GM18868 (cell line): ENCODE measurements around the gene RNF157.

Source experiments
- ATAC-seq: cut with Tn5 transposase; IDR thresholded peaks from one replicate; pipeline ENCODE4 v1.9.1; 2021; ENCODE audit warnings: mild to moderate bottlenecking, moderate library complexity; ENCODE audit not compliant: unreplicated experiment

RNF157 gene

DNA sequence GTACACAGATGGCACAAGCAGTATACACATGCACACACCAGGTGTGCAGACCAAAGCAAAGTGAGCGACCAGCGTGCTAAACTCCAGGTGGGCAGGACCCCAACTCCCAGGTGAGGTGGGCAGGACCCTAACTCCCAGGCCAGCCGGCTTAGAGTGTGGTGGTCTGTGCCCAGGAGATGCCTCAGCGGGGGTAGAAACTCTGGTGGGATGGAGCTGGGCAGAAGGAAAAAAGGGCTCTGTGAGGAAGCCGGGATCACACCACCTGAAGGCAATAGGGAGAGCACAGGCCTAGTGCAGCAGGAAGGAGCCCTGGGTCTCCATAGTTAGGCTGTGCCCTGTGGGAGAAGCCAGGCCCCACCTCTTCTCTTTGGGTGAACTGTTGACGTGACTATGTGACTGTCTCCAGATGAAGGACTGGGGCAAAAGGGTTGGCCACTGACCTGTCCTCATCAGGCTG, 97.7 kb downstream of the RNF157 start:
- ATAC-seq: no peak

DNA sequence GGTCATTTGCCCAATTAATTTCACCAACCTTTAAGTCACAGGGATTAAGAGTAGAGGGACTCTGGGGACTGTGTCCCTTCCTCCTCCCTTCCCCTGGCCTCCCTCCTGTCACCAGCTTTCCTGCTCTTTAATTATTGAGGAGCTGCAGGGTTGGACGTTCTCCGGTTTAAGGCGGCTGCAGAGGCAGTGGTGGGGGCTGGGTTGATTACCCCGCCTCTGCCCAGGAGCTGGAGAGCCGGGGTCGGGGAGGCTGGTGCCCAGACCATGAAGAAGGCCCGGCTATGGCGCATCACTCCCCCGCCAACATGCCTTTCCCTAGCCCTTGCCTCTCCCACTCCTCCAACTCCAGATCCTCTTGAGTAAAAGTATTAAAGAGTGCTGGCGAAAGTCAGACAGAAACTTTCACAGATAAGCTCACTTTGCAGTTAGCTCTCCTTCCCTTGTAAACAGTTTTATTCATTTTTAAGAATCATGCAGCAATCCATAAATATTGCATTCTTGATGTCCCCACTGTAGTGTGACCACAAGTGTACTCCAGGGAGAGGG, 98.2 kb downstream of the RNF157 start:
- no peak for ATAC-seq

DNA sequence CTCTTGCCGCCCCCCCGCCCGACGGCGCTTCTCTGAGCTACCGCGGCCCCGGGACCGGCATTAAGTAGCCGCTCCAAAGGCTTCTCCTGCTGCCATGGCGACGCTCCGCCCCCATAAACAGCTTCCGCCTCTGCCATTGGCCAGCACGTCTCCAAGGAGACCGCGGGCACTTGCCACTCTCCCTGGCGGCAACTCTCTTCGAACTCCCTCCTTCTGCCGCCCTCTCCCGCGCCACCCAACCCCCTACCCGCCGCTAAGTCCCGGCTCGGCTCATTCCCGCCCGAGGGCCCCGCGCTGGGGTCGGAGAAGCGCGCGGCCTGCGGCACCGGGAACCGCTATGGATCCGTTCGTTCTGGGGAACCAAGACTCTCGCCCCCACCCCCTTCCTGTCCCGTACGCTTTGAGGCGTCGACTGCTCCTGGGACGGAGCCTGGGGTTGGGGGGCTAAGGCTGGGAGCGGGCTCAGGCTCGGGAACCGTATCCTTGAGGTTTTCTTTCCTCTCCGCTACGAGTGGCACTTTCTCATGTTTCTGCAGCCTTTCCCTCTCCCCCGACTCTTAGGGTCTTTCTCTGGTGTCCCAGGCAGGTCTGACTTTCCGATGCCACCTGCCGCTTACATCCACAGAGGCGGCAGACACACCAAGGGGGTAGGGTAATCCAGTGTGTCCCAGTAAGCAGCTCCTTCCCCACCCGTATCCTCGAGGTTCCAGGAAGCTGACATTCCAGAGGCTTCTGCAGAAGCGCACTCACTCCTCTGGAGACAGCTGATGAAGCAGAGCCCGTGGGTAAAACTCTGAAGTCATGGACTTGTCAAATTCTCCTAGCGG, 98.9 kb downstream of the RNF157 start, which contains the start of gene FOXJ1:
Gene FOXJ1, minus strand, starts transcription at position 34 of the 827 bp plus-strand sequence. CDS start 850 bp downstream, outside the sequence.
- peak; percentile 69 for ATAC-seq

DNA sequence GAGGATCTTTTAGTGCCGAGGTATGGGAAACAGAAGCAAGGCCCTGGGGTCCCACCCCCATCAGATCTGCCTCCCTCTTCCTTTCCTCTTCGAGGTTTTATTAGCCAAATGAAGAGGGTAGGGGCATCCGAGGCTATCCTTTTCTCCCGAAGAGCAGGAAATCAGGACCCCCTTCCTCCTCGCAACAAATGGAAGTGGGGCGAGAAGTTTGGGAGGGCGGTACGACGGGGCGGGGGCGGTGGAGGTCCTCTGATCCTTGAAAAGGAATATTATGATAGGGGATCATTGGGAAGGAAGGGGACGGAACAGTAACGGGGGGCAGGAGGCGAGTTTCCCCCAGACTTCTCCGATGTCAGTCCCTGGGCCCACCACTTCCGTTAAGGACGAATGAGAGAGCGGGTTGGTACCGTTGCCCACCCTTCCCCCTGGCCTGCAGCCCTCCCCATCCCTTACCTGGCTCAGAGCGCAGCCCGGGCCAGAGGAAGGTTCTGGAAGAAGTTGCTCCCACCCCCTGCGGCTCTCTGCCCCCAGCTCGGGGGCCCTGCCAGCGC, 99.6 kb downstream of the RNF157 start:
- no peak for ATAC-seq

DNA sequence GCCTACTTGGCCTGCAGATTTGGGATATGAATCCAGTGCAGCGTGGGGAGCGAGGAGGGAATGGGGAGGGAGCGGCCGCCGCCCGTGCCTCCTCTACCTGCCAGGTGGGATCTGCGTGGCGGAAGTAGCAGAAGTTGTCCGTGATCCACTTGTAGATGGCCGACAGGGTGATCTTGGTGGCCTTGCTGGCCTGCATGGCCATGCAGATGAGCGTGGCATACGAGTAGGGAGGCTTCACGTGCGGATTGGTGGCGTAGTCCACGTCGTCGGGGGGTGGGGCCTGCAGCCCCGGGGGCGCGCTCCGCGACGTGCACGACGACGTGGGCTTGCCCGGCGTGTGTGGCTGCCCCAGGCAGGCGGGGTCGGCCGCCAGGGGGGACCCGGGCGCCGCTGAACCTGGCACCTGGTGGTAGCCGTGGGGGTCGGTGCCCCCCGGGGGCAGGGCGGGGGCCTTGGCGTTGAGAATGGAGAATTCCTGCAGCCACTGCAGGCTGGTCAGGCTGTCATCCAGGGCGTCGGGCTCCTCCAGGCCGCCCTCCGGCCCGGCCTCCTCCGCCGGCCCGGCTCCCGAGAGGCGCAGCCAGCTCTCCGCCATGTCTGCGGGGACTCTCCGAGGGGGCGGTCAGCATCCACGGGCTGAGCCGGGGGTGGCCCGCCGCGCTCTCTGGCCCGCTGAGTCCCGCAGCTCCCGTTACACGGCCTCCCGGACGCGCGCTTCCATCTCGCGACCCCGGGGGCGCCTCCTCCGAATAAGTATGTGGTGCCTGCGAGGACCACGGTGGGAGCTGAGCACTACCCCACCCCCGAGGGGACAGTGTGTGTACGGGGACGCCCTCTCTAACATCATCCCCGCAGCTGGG, 100.3 kb downstream of the RNF157 start:
- ATAC-seq: no peak

DNA sequence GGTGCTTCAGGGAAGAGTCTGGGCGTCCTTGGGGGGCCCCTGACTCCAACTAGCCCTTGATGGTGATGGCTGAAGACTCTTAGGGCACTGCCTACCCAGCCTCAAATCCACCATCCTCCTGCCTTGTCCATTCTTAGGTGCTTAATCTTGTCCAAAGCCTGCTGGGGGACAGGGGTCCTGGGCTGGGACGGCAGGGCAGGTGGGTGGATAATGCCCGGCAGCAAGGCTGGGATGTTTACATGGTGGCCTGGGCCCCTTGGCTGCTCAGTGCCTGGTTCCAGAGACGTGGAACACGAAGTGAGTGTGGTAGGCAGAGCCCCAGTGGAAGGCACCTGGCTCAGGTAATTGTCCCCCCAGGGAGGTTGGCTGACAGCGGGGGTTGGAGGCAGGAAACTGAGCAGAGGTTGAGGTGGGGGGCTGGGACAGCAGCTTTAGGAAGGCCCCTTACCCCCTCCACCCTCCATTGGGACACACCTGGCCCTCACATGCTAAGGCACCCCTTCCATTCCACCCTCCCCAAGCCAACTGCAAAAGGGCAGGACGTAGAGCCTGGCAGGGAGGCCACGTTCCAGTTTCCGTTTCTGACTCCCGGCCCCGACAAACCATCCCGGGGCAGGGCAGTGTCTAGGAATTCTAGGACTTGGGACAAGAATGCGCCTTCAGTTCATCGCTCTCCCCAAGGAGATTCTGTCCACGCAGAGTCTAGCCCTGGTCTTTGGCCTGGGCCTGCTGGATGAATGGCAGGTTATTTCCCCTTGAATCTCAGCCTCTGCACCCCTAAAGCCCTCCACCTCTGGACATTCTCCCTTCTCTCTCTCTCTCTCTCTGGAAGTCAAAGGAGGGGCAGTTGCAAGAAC, 101.2 kb downstream of the RNF157 start:
- ATAC-seq: no peak

DNA sequence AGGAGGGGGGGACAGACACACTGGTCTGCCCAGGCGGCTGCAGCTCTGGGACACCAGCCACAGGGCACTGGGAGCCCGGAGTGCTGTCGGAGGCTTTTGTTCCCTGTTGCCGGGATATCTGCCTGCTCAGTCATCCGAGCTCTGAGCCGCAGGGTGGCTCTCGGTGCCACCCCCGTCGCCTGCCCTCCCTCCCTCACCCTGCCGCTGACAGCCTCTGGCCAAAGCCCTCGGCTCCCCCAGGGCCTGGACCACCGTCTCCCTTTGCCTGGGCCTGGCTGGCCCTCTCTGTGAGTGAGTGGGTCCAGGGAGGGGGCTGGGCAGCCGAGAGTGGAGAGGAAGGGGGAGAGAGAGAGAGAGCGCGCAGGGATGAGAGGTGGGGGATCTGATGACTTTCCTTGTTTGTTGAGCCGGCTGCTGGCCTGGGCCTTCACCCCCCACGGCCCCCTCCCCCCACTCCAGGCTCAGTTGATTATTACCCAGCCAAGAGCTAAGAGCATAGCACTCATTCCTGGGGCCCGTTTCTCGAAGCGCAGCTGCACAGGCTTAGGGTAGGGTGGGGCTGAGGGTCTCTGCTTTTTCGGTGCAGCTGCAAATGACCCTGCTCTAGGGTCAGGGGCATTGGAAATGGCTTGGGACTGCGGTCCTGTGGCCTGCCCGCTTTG, 101.9 kb downstream of the RNF157 start:
- ATAC-seq: no peak

DNA sequence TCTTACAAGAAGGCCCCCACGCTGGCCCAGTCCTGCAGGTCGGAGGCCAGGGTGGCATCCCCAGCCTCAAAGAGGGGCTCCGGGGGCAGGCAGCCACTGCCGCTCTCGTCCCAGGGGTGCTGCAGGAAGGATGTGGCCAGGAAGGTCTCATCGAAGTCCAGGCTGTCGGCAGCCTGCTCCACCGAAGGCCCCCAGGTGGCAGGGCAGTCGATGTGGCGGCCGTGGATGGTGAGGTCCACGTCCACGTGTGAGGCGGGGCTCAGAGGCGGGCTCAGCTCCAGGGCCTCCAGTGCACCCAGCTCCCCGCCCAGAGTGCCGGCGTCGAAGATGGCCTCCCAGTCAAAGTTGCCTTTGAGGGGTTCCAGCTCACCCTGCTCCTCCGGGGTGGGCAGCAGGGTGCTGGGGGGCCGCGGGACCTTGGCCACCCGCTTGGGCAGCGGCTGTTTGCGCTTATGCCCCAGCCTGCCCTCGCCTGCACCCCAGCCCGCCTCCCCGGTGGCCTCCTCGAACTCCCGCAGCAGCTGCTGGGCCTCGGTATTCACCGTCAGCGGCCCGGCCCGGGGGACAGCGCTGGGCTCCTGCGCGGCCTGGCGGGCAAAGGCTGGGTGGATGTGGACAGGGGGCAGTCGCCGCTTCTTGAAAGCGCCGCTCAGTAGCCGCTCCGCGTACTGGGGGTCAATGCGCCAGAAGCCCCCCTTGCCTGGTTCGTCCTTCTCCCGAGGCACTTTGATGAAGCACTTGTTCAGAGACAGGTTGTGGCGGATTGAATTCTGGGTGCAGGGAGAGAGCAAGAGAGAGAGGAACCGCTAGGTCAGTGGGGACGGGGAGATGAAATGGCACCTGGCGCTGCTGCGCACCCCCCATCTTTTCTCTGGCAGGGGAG, 102.7 kb downstream of the RNF157 start:
- no peak for ATAC-seq

DNA sequence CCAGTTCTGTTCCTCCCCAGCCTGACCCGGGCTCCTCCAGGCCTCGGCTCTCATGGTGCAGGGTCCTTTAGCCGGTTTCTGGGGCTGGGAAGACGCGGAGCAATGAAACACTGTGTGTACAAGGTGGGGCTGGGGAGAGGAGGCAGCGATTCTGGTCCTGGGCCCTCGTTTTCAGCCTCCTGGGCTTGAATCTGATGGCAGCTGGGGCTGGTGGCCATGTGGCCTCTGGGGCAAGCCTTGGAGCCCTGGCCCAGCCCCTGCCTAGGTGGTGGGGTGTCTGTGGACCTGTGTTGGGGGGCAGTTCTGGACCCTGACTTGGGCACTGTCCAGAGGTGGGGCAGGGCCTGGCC, 103.3 kb downstream of the RNF157 start:
- no peak for ATAC-seq

DNA sequence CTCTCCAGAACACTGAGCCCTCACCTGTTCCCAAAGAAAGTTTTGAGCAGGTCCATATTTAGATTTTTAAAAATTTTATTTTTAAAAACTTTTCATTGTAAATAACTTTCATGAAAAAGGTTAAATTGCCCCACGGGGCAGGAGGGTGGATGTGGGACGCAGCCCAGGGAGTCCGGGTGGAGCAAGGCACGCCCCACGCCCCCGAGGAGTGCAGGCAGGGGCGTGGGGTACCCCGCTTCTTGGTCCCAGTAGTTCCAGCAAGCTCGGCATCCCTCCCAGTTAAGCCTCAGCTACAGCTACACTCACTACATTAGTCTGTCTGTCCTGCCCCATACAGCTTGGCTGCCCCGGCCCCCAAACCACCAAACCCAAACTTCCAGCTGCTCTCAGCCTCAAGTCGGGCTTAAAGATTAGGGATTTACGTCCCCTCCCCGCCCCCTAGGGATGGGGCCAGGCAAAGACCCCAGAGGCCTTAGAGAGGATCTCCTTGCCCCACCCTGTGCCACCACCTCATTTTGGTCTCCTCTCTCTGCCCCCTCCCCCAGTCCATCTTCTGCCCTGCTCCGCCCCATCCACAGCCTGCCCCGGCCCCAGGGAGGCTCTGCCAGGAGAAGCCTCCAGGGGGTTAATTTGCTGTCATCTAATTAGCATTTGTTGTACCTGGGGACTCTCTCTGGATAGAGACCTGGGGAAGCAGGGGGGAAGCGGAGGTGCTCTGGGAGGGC, 103.9 kb downstream of the RNF157 start:
- ATAC-seq: no peak

DNA sequence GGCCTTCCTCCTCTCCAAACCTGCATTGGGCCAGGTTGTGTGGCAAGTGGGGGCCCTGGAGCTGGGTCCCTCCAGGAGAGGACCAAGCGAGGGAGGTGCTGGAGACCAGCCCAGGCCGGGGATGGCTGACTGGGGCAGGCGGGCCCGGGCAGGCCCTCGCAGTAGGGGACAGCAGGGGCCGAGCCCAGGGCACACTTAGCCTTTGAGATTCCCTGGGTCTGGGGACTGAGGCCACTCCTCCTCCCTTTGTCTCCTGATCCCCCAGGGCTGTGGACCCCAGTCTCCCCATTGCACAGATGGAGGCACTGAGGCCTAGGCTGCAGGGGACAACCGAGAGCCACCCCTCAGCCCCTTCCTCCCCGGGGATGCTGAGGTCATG, 104.5 kb downstream of the RNF157 start:
- no peak for ATAC-seq

DNA sequence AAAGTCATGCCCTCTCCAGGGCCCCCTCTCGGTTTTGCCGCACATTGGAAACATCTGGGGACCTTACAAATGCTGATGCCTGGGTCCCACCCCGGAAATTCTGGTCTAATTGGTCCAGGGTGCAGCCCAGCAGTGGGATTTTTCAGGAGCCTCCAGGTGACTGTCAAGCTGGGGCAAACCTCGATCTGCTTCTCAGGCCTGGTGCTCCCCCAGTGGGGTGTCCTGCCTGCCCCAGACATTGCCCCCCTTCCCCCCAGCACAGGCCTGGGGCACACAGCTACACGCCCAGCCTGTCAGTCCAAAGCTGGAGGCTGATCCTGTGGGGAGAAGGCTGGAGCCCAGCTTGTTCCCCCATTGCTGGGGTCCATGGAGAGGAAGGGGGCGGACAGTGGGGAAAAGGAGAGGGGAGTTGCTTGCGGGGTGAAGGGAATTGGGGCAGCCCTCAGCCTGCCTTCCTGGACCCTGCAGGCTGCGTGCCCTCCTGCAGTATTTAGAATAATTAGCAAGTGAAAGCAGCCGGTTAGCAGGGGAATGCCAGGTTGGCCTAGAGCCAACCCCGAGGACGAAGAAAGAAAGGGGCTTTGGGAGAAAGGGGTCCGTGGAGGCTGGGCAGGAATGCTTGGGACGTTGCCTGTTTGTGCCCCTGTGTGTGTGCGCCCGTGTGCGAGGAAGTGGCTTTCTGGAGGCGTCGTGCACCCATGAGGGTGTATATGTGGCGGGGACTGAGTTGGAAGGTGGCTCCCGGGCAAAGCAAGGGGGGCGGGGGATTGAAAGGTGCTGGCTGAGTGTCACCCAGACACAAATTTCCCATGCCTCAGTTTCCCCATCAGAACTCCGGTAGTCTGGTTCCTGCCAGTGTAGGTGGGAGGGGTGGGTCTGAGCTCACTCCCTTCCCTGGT, 105.1 kb downstream of the RNF157 start:
- no peak for ATAC-seq

DNA sequence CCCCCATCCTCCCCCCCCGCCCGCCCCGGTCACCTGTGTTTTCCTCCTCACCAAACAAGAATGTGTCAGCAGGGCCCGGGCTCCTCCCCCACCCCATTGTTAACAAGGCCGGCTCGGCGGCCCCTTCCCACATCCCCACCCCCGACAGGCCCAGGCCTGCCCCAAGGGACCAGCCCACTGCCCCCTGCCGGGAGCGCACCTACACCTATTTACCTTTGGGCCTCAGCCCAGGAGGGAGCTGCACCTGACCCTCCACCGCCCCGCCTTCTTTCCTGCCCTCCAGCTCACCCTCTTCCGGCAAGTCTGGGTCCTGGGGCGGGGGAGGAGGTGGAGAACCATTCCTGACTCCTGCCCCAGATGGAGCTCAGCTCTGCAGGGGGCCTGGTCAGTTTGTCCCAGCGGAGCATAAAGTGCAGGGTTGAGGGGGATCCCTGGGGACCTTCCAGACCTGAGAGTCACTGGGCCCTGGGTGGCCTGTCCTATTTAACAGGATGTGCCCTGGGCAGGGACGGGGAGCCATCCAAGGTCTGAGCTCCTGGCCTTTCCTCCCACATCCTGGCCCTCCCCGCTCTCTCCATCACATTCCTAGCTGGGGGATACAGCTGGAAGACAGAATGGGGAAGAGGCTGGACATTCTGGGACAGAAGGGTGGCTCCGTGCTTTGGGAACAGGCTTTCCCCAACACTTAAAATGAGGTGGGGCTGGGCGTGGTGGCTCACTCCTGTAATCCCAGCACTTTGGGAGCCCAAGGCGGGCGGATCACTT, 107.5 kb downstream of the RNF157 start:
- no peak for ATAC-seq

DNA sequence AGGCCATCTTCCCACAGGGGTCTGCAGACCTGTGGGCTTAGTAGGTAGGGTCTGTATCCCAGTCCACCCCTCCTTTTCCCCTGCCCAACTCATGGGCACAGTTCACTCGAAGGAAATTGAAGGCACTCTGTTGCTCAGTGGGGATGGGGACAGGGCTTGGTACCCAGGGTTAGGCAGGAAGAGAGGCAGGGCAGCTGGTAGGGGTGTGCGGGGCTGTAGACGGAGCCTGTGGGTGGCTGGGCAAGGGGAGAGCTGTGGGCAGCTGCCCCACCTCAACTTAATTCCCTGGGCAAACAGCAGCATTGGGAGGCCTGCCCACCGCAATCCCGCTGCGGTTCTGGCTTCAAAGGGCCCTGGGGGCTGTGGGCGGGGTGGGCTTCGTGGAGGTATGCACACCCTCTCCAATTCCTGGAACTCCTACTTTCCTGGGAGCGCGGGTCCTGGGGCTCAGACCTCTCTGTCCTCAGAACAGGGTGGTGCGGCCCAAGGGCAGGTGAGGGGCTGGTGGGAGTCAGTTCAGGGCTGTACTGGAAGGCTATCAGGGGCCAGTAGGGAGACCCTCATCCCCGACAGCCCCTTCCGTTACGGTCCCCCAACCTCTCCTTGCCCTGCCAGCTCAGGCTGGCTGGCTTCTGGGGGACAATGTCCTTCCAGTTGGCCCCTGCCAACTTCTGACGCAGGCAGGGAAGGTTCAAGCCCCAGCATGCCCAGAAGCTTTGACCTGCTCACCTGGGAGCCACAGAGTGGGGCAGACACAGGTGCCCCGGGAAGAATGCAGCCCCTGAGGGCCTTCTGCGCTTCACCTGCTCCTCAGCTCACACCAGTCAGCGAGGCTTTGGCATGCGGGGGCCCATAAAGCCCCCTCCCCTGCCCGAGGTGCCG, 108.4 kb downstream of the RNF157 start:
- ATAC-seq: no peak

DNA sequence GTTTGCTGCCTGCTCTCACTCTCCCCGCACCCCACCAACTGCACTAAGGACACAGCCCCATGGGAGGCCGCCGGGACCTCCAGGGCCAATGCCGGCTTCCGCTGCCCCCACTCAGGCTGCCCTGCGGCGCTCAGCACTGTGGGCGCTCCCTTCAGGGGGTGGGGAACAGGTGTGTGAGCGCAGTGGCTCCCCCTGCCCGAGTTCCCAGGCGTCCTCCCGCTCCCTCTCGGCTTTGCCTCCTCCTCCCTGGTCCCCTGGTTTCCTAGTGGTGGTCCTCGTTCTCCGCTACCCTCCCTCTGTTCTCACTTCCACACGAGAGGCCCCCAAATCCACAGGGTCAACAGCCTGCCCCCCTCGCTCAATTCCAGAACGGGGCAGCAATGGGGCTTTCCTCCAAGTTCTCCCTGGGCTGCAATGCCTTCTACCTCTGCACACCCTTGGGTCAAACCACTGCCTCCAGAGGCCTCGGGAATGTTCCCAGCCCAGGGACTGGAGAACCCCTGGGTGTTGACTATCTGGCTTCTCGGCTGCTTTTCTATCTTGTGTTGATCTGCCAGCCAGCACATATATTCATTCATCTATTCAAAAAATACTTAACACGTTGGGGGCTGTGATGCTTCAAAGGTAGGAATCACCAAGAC, 109.1 kb downstream of the RNF157 start:
- ATAC-seq: no peak
